Measurements from ENCODE around the gene ACY1.

GRCh38 chr3:51983578-51984268 lies 388 bp downstream of the ACY1 start:
- TF ChIP-seq POLR2A (IDR thresholded peaks at IDR 0.05) (no peak), CTCF (IDR thresholded peaks at IDR 0.05) (no peak), POLR2AphosphoS5 (IDR thresholded peaks at IDR 0.05) (no peak)

Data from breast epithelium (tissue), 3 donors.